Effector memory CD8-positive, alpha-beta T cell (primary cell): ENCODE measurements around the gene TRIM31.
"Not testable (repeated sequence)": the region's sequence is repeated elsewhere in the genome, so short reads cannot be mapped to it uniquely, and the experiment has no call there.

Experiments
- ATAC-seq: fragments of 150-1000 bp; cut with Tn5 transposase; replicated peaks from 2 replicates; pipeline ENCODE4 v1.10.0; 2021; ENCODE audit warnings: mild to moderate bottlenecking, moderate library complexity
- DNase-seq, 3 experiments: peaks; one replicate each; pipeline ENCODE4 v3.0.0; 2021
- H3K27ac Mint-ChIP-seq, 2 donors: one replicate each; pipeline ENCODE4 v1.8.0; 2022; ENCODE audit warnings: mild to moderate bottlenecking in 2 of 2, mixed read lengths in 2 of 2, moderate library complexity in 2 of 2
- H3K27me3 Mint-ChIP-seq, 2 donors: one replicate each; pipeline ENCODE4 v1.8.0; 2022; ENCODE audit warnings: mixed read lengths in 2 of 2
- H3K36me3 Mint-ChIP-seq: one replicate; pipeline ENCODE4 v1.8.0; 2022; ENCODE audit warnings: mild to moderate bottlenecking, moderate library complexity, mixed read lengths; ENCODE audit not compliant: insufficient read depth
- H3K4me1 Mint-ChIP-seq, 2 donors: one replicate each; pipeline ENCODE4 v1.8.0; 2022; ENCODE audit warnings: low read depth in 2 of 2, mixed read lengths in 2 of 2
- H3K4me3 Mint-ChIP-seq, 2 donors: one replicate each; pipeline ENCODE4 v1.8.0; 2022; ENCODE audit warnings: mild to moderate bottlenecking in 2 of 2, mixed read lengths in 2 of 2, moderate library complexity in 2 of 2
- H3K9me3 Mint-ChIP-seq, 2 donors: one replicate each; pipeline ENCODE4 v1.8.0; 2022; ENCODE audit warnings: mixed read lengths in 2 of 2

Gene TRIM31

DNA sequence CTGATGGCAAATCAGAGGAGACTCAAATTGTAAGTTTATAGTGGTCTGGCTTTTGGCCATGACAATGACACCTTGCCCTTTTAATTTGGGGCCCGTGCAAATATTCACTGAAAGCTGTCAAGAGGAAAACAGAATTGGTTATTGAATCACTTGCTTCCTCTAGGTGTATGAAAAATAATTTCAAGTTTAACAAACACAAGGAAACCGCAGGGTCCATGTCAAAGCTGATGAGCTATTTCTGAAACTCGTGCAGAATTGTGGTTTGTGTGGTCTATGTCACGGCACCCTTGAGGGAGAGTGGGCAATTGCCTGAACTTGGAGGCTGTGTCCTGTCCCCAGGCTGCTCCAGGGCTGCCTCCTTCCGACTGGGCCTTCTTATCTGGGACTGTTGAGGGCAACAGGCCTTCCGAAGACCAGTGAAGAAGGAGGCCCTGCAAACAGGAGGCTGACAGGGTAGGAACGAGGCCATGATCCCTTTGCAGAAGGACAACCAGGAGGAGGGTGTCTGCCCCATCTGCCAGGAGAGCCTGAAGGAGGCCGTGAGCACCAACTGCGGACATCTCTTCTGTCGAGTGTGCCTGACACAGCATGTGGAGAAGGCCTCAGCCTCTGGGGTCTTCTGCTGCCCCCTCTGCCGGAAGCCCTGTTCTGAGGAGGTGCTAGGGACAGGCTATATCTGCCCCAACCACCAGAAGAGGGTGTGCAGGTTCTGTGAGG, 23.8 kb upstream of the TRIM31 start:
- Mint-ChIP-seq H3K36me3 (no peaks in the 10 kb centered on the region), H3K9me3 (no peaks in the 10 kb centered on the region), H3K4me3 (no peak overlapping the region), H3K27ac (no peak overlapping the region), H3K4me1 (no peaks in the 10 kb centered on the region), H3K27me3 (peaks cover 33 to 53% of the 10 kb centered on the region in 2 donors)
- ATAC-seq (no peak), DNase-seq (no peak)

DNA sequence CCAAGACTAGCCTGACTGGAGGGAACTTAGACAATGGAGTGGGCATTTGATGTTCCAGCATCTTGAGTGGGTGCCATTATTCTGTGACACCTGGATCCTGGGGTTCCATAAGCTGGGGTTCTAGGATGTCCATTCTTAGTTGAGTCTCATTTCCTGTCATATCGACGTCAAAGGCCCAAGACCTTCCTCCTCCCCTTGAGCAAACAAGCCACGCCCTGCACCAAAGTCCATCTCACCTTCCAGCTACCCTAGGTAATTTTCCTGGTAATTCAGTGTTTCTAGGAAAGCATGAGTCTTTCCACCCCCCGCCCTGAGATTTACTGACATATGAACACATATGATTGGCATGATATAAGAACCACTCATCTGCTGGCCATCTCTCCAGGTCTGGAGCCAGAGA, 22.9 kb upstream of the TRIM31 start, which contains the start of gene TRIM40:
Gene TRIM40, plus strand, starts transcription at position 384 of the 400 bp plus-strand sequence. CDS start 897 bp downstream, outside the sequence.
- Mint-ChIP-seq H3K36me3 (peaks cover 2% of the 10 kb centered on the region), H3K27ac (no peak within 1 kb of the TSS), H3K4me3 (no peak within 1 kb of the TSS), H3K9me3 (no peaks in the 10 kb centered on the region), H3K27me3 (peaks cover 33 to 53% of the 10 kb centered on the region in 2 donors), H3K4me1 (peaks cover 3 to 4% of the 10 kb centered on the region in 2 donors)
- DNase-seq, result no peak
- ATAC-seq, result no peak

DNA sequence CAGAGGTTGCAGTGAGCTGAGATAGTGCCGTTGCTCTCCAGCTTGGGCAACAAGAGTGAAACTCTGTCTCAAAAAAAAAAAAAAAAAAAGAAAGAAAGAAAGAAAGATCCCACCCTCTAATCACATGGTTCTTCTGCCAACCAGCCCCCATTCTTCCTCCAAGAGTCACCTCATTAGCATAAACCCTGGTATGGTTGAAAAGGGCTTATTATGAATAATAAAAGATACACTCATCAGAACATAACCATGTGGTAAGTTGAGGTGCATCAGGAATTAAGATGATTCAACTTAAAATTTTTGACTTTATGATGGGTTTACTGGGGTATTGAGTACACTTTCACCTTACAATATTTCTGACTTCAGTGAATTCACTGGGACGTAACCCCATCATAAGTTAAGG, 22.3 kb upstream of the TRIM31 start:
- H3K27me3 Mint-ChIP-seq, result peaks cover 31 to 53% of the 10 kb centered on the region in 2 donors
- no peak for ATAC-seq
- H3K27ac Mint-ChIP-seq, result no peak overlapping the region
- peaks cover 5 to 8% of the 10 kb centered on the region in 2 donors for H3K4me1 Mint-ChIP-seq
- H3K9me3 Mint-ChIP-seq, result no peaks in the 10 kb centered on the region
- H3K36me3 Mint-ChIP-seq, result peaks cover 3% of the 10 kb centered on the region
- no peak for DNase-seq
- no peak overlapping the region for H3K4me3 Mint-ChIP-seq

DNA sequence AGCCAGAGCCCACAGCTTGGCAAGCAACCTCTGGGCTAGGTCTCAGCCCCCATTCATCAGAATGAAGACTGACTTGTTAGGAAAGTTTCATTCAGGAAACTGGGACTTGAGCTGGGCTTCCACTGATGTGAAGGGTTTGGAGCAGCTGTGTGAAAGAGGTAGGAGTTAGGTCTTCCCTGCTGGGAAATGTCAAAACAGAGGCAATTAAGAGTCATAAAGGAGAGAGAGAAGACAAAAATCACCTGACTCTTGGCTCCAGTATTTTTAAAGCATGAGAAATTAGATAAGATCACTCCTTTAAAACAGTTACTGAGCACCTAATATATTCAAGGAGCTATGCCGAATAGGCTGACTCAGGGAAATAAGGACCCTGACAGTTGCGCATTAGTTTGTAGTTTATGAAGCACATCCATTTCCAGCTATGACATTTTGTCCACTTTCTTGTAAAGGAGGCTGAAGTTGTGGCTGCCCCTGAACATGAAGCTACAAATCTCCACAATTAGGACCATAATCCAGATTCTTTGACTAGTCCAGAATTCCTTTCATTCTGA, 19.1 kb upstream of the TRIM31 start:
- H3K36me3 Mint-ChIP-seq, result peaks cover 3% of the 10 kb centered on the region
- H3K4me3 Mint-ChIP-seq, result no peak overlapping the region
- no peak for DNase-seq
- no peak overlapping the region for H3K27ac Mint-ChIP-seq
- no peaks in the 10 kb centered on the region for H3K9me3 Mint-ChIP-seq
- peaks cover 8 to 9% of the 10 kb centered on the region in 2 donors for H3K4me1 Mint-ChIP-seq
- peaks cover 56 to 80% of the 10 kb centered on the region in 2 donors for H3K27me3 Mint-ChIP-seq
- no peak for ATAC-seq

DNA sequence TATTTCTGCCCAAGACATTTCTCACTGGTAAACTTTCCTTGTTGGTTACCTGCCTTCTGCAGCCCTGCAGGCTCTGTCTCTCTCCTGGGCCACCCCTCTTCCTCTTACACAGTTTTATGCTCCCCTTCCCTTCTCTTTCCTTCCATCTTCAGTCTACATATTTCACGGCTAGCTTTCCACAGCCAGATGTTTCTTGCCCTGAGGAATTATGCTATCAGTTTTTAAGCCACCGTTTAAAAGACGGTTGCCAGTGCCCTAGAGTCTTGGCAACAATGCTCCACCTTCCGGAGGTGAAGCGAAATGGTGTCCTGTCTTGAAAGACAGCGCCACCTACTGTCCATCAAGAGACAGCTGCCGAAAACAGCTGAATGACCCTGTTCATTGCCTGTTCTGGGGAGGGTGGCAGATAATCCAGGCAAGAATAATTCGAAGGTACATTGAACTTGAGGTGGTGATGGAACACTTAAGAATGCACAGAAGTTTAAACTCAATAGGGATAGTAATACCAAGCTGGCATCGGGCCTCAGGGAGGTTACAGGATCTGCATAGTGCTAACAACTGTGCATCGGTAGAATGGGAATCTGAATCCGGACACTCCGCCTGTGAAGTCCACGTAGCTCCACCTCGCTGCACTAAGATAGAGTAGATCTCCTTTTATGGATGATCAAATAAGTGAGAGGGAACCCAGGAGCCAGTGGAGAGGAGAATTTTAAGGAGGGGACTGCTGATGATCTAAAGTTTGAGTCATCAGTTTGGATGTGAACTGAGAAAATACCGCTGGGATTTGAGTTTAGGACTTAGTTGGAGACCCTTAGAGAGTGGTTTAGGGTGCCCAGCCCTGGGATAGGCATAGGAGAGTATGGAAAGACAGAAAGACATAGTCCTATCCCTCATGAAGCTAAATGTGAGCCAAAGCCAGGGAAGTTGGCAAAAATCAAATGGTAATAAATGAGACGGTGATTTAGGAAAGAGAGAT, 18.3 kb upstream of the TRIM31 start:
- Mint-ChIP-seq H3K4me3 (peak overlapping the region in 1 of 2 donors; percentile 42), H3K9me3 (no peaks in the 10 kb centered on the region), H3K27ac (no peak overlapping the region), H3K27me3 (peaks cover 65 to 85% of the 10 kb centered on the region in 2 donors), H3K36me3 (peaks cover 3% of the 10 kb centered on the region), H3K4me1 (peaks cover 8 to 9% of the 10 kb centered on the region in 2 donors)
- peak; percentile 98 for ATAC-seq
- peak; percentile 63 to 67 (median 66) for DNase-seq

DNA sequence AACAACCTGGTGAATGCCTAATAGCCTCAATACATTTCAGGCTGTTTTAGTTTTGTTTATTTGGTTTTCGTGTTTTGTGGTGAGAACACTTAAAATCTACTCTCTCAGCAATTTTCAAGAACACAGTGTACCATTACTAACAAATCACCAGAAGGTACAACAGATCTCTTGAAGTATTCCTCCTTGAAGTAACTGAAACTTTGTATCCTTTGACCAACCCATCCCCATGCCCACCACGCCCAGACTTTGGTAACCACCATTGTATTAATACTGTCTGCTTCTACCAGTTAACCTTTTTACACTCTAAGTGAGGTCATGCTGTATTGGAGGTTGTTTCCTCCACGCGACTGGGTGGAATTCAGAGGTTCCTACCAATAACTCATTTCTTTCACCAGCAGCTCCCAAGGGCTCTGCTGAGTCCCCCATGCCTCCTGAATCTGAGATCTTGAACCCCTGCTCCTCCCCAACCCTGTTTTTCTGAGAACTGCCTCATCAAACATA, 17.3 kb upstream of the TRIM31 start:
- Mint-ChIP-seq H3K4me3 (no peak overlapping the region), H3K27me3 (peaks cover 74 to 87% of the 10 kb centered on the region in 2 donors), H3K27ac (no peak overlapping the region), H3K36me3 (peaks cover 3% of the 10 kb centered on the region), H3K9me3 (no peaks in the 10 kb centered on the region), H3K4me1 (peaks cover 8 to 9% of the 10 kb centered on the region in 2 donors)
- ATAC-seq (no peak), DNase-seq (no peak)

DNA sequence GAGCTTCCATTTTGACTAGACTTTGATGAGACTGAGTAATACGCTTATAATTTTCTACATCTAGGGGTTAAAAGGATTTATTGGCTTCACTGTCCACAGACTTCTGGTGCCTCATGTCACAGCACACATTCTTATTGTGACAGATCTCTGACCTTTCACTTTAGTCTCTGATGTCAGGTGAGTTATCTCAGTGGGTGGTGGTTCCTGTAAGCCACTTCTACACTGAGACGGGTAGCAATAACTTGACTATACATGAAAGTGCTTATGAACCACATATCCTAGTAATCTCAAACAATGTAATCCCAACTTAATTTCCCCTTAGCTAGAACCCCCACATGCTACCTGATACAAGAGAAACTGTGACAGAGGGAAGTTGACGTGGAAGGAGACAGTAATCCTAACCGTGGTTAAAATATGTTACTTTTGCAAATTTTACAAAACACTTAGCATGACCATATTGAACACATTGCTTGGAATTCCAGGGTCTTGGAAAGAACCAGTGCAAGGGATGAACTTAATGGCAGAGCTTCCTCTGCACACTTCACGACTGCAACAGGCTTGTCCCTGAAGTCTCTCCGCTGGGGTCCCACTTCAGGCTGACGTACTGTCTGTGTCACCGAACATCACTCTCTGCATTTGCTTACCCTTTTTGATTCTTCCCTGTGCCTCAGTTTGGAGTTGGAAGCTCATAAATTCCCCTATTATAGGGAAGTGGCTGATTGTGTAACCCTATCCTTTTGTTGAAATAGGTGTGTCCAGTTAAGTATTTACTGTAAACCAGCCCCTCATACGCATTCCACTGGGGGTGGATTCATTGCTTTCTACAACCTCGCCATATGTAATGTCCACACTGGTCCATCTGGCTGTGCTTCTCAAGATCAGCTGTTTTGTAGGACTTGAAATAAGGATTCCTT, 16.6 kb upstream of the TRIM31 start:
- H3K36me3 Mint-ChIP-seq, result peaks cover 3% of the 10 kb centered on the region
- ATAC-seq, result no peak
- H3K27ac Mint-ChIP-seq, result no peak overlapping the region
- peaks cover 8 to 9% of the 10 kb centered on the region in 2 donors for H3K4me1 Mint-ChIP-seq
- peaks cover 78 to 90% of the 10 kb centered on the region in 2 donors for H3K27me3 Mint-ChIP-seq
- DNase-seq, result no peak
- no peak overlapping the region for H3K4me3 Mint-ChIP-seq
- no peaks in the 10 kb centered on the region for H3K9me3 Mint-ChIP-seq

DNA sequence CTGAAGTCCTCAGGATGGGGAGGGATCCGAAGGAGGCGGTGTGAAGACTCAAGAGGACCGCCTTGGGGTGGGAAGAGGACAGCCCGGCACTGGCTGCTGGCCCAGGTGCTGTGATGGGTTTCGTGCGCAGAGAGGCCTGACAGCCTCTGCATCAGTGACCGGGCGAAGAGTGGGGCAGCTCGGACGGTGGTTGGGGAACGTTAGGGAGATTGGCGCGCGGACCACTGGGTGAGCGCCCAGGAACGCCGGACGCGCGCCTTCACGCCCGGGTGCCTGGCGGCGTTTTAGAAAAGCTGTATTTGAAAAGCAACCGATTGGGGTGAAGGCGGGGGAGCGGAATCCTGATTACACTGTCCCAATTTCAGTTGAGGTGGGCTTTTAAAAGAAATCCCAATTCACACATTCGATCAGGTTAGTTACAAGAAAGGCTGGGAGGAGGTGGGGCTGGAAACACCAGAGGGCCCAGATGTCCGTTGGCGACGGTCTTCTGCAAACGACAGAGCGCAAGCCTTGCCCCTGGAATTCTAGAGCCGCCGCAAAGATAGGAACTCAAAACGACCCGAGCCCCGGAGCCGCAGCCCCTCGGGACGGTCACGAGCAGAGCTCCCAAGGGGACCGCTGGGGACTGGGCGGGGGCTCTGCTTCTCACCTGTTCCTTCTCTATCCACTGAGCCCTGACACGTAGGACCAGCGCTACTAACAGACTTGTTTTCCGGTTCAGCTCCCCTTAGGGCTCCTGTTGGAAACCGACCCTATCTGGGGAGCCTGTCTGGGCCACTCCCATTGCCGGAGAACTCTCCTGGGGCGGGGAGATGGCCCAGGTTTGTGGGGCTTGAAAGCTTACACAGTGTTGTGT, 14.6 kb upstream of the TRIM31 start:
- ATAC-seq, result no peak

DNA sequence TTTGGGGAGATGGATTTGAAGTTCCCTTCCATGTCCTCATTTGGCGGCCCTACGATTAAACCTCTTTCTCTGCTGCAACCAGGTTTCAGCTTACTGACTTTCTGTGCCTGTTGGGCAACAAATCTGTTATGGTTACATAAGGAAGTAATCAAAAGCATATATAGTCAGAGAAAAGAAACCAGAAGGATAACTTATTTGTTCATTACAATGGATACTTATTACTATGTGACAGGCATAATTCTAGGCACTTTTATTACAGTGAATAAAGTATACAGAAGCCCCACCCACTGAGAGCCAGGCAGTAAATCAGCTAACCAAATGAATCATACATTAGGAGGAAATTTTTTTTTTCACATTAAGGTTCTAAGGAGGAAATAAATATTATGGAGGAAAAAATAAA, 9.6 kb upstream of the TRIM31 start:
- ATAC-seq (no peak), DNase-seq (no peak)
- Mint-ChIP-seq H3K4me1 (peaks cover 0 to 1% of the 10 kb centered on the region in 2 donors), H3K27me3 (peaks cover 74 to 92% of the 10 kb centered on the region in 2 donors), H3K27ac (no peak overlapping the region), H3K36me3 (peaks cover 5% of the 10 kb centered on the region), H3K4me3 (no peak overlapping the region), H3K9me3 (no peaks in the 10 kb centered on the region)

More for the DNA sequence above, 14.6 kb upstream of the TRIM31 start:
- no peak for DNase-seq
- Mint-ChIP-seq H3K4me3 (no peak overlapping the region), H3K36me3 (peaks cover 3% of the 10 kb centered on the region), H3K27ac (no peak overlapping the region), H3K4me1 (peaks cover 8 to 9% of the 10 kb centered on the region in 2 donors), H3K9me3 (no peaks in the 10 kb centered on the region), H3K27me3 (peaks cover 83 to 99% of the 10 kb centered on the region in 2 donors)

DNA sequence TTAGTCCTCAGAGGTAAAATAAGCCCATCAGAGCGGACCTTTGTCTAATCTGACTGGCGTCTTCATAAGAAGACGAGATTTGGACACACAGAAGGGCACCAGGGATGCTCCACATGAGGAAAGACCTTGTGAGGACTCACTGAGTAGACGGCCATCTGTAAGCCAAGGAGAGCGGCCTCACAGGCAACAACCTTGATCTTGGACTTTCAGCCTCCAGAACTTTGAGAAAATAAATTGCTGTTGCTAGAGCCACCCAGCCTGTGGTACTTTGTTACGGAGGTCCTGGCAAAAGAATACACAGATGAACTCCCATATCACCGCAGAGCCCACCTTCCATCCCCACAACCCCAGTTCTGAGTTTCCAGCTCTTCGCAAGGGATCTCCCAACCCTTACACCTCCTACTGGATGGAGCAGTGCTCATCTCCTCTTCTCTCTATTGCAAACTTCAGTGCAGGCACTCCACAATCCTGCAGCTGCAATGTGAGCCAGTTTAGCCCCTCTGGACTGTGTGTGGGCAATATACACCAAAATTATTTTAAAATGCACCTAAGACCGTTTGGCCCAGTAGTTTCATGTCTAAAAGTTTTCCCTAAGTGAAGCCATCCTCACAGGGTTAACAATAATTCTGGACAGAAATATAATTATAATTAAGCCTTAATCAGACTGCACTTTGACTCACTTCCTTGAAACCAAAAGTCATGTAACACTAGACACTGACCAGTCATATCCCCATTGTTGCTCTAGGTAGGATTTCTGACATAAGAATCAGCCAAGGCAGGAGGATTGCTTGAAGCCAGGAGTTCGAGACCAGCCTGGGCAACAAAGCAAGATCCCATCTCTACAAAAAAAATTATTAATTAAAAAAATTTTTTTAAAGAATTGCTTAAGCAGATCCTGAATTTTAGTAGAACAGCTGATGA, 8.8 kb upstream of the TRIM31 start:
- ATAC-seq (no peak), DNase-seq (no peak)
- no peak overlapping the region for H3K27ac Mint-ChIP-seq
- no peaks in the 10 kb centered on the region for H3K4me1 Mint-ChIP-seq
- no peaks in the 10 kb centered on the region for H3K9me3 Mint-ChIP-seq
- H3K27me3 Mint-ChIP-seq, result peaks cover 70 to 86% of the 10 kb centered on the region in 2 donors
- H3K4me3 Mint-ChIP-seq, result no peak overlapping the region
- peaks cover 5% of the 10 kb centered on the region for H3K36me3 Mint-ChIP-seq

DNA sequence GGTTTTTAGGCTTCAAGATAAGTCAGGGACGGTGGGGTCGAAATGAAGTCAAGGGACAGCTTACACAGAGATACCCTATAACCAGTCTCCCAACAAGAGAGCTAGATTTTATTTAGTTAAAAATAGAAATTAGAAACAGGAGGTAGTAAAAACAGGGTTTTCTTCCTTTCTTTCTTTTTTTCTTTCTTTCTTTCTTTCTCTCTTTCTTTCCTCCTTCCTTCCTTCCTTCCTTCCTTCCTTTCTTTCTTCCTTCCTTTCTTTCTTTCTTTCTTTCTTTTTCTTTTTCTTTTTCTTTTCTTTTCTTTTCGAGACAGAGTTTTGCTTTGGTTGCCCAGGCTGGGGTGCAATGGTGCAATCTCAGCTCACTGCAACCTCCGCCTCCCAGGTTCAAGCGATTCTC, 5.8 kb upstream of the TRIM31 start:
- not testable (repeated sequence) for H3K4me1 Mint-ChIP-seq, DNase-seq, ATAC-seq

More for the DNA sequence above, 5.8 kb upstream of the TRIM31 start:
- not testable (repeated sequence) for H3K36me3 Mint-ChIP-seq, H3K9me3 Mint-ChIP-seq, H3K4me3 Mint-ChIP-seq, H3K27ac Mint-ChIP-seq
- peaks cover 66 to 76% of the 10 kb centered on the region in 2 donors for H3K27me3 Mint-ChIP-seq
